Activated CD8-positive, alpha-beta memory T cell treated with anti-CD3 and anti-CD28 coated beads, Interleukin-2, amount 10 ng/mL, durations not matched to agents 7 days and 5 days (primary cell): ENCODE data around the gene KIAA0825. TPM values are rescaled to one million over a fixed set of nuclear protein-coding genes. Genes with fewer than 3 reads are reported as not detected.
"Not testable (repeated sequence)": the region's sequence is repeated elsewhere in the genome, so short reads cannot be mapped to it uniquely, and the experiment has no call there.

Source experiments
- ATAC-seq: fragments of 150-1000 bp; cut with Tn5 transposase; one replicate; pipeline ENCODE4 v1.10.0; 2021; ENCODE audit warnings: moderate library complexity
- CTCF ChIA-PET: fragments of 350-600 bp; sonication (Branson Sonifier 250); formaldehyde crosslinking; loops from one replicate; lab custom pipeline; 2021; ENCODE audit warnings: antibody characterized with exemption; lab: Charles Lee
- DNase-seq: peaks from one replicate; pipeline ENCODE4 v3.0.0-alpha.2; 2020
- H3K27ac Mint-ChIP-seq: one replicate; pipeline ENCODE4 v1.8.0; 2021; ENCODE audit warnings: mild to moderate bottlenecking, mixed read lengths
- H3K27me3 Mint-ChIP-seq: one replicate; pipeline ENCODE4 v1.8.0; 2021; ENCODE audit warnings: mixed read lengths
- H3K36me3 Mint-ChIP-seq: one replicate; pipeline ENCODE4 v1.8.0; 2021; ENCODE audit warnings: mild to moderate bottlenecking, mixed read lengths
- H3K4me1 Mint-ChIP-seq: one replicate; pipeline ENCODE4 v1.8.0; 2021; ENCODE audit warnings: mixed read lengths
- H3K4me3 Mint-ChIP-seq: one replicate; pipeline ENCODE4 v1.8.0; 2021; ENCODE audit warnings: mild to moderate bottlenecking, moderate library complexity, mixed read lengths
- H3K9me3 Mint-ChIP-seq: one replicate; pipeline ENCODE4 v1.8.0; 2022; ENCODE audit warnings: low read depth, mixed read lengths
- total RNA-seq, 2 experiments: library from RNA; stranded (reverse); gene quantifications; one replicate each; pipeline ENCODE4 v1.2.3, GENCODE V29; 2021

Gene KIAA0825
- total RNA-seq, 2 experiments from 2014 or later = 2.7 to 3.3 TPM

DNA sequence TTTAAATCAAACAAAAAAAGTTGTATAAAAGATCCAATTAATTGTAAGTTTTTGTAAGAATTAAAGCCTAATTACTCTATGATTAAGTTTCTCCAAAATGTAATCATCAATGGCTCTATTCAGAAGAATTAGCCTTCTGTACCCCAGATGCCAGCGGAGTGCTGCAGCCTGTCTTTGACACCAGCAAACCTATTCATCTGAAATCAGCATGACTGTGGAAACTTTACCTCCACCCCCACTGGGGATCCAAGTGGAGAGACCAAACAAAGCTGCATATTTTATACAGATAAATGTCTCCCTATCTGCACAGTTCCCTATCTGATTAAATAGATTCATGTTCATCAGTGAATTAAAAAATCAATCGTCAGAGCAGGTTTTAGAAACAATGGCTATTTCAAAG, 426.8 kb downstream of the KIAA0825 start:
- H3K9me3 Mint-ChIP-seq = no peaks in the 10 kb centered on the region
- H3K4me1 Mint-ChIP-seq = no peaks in the 10 kb centered on the region
- H3K4me3 Mint-ChIP-seq = no peak overlapping the region
- CTCF ChIA-PET = no interaction called here
- DNase-seq (no peak), ATAC-seq (no peak)
- H3K27me3 Mint-ChIP-seq = peaks cover 3% of the 10 kb centered on the region
- H3K36me3 Mint-ChIP-seq = no peaks in the 10 kb centered on the region
- H3K27ac Mint-ChIP-seq = no peak overlapping the region

DNA sequence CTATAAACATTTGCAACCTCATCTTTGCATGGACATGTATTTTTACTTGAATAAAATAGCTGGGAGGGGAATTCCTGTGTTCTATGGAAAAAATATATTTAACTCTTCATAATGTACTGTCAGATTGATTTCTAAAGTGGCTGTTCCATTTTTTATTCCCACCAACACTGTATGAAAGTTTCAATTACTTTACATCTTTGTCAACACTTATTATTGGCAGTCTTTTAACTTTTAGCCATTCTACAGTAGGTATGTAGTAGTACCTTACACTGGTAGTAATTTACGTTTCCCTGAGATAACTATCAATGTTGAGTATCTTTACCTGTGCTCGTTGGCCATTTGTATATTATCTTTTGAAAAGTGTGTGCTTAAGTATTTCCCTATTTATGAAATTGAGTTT, 429.7 kb downstream of the KIAA0825 start:
- no peaks in the 10 kb centered on the region for H3K4me1 Mint-ChIP-seq
- no peaks in the 10 kb centered on the region for H3K9me3 Mint-ChIP-seq
- CTCF ChIA-PET = no interaction called here
- no peaks in the 10 kb centered on the region for H3K36me3 Mint-ChIP-seq
- no peak overlapping the region for H3K4me3 Mint-ChIP-seq
- DNase-seq = no peak
- no peak for ATAC-seq
- H3K27me3 Mint-ChIP-seq = peaks cover 3% of the 10 kb centered on the region
- H3K27ac Mint-ChIP-seq = no peak overlapping the region

DNA sequence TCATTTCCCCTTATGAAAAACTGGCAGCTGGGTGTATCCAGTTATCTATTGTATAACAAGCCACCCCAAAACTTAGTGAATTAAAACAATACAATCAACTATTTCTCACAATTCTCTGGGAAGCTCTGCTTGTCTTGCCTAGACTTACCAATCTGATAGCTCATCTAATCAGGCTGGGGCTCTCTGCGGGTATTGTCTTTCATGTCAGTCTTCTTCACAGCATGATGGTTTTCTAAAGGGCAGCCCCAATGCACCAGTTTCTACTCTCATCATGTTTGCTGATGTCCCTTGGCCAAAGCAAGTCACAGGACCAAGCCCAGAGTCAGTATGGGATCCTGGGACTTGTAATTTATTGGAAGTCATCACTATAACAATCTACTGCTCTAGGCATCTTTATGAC, 433.5 kb downstream of the KIAA0825 start:
- ATAC-seq = no peak
- CTCF ChIA-PET = interaction anchor here (0.8 kb wide), 1 partner anchor 10 kb away, joined by 3 read pairs; no protein-coding TSS in a partner anchor
- no peaks in the 10 kb centered on the region for H3K9me3 Mint-ChIP-seq
- peaks cover 8% of the 10 kb centered on the region for H3K27me3 Mint-ChIP-seq
- H3K36me3 Mint-ChIP-seq = no peaks in the 10 kb centered on the region
- no peak for DNase-seq
- no peak overlapping the region for H3K4me3 Mint-ChIP-seq
- H3K4me1 Mint-ChIP-seq = peaks cover 6% of the 10 kb centered on the region
- H3K27ac Mint-ChIP-seq = no peak overlapping the region

DNA sequence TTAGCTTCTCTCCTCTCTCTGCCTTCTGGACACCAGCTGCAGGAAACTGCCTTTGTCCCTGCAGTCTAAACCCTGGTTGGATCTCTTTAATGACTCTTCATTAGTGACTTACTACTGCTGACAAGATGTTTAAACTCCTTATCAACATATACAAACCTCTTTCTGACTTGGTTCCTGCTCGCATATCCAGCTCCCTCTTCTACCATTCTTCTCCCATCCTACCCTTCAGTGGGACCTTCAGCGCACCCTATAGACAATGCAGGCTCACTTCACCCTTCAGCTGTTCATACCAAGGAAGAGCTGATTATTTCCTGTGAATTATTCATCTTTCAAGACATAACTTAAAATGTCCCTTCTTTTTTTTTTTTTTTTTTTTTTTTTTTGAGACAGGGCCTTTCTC, 436.5 kb downstream of the KIAA0825 start:
- no peaks in the 10 kb centered on the region for H3K9me3 Mint-ChIP-seq
- no peaks in the 10 kb centered on the region for H3K36me3 Mint-ChIP-seq
- no peak for DNase-seq
- H3K4me3 Mint-ChIP-seq = no peak overlapping the region
- H3K27ac Mint-ChIP-seq = no peak overlapping the region
- CTCF ChIA-PET = no interaction called here
- peaks cover 6% of the 10 kb centered on the region for H3K4me1 Mint-ChIP-seq
- no peak for ATAC-seq
- H3K27me3 Mint-ChIP-seq = peaks cover 10% of the 10 kb centered on the region

DNA sequence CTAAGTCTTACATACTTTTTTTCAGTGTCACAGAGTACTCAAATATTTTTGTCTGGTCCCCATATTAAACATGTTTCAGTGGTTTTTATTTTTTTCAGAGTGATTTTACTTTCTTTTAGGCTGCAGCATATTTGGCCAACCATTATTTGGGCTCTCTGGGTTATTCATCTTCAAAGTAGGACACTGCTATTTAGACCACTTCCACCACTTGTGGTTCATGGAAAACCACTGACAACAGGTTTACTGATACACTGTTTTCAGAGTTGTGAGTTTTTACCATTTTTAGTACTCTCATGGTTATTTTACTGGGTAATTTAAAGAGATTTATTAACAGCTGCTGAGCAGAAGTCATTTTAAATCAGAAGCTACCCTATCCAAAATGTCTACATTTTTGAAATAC, 437.6 kb downstream of the KIAA0825 start:
- CTCF ChIA-PET = no interaction called here
- H3K27ac Mint-ChIP-seq = no peak overlapping the region
- no peaks in the 10 kb centered on the region for H3K9me3 Mint-ChIP-seq
- DNase-seq (no peak), ATAC-seq (no peak)
- peaks cover 10% of the 10 kb centered on the region for H3K27me3 Mint-ChIP-seq
- H3K4me1 Mint-ChIP-seq = peaks cover 6% of the 10 kb centered on the region
- H3K36me3 Mint-ChIP-seq = no peaks in the 10 kb centered on the region
- no peak overlapping the region for H3K4me3 Mint-ChIP-seq

DNA sequence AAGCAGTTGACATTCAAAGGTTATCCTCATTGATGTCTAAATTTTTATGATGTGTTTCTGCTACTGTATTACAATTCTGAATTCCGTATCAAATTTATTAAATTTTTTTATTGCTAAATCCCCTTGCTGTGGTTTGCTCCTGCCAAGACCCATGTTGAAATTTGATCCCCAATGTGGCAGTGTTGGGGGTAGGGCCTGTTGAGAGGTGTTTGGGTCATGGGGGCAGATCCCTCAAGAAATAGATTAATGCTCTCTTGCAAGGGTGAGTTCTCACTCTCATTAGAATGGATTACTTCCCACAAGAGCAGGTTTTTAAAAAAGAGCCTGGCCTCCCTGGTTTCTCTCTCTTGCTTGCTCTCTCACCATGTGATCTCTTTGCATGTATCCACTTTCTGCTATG, 442.5 kb downstream of the KIAA0825 start:
- peaks cover 7% of the 10 kb centered on the region for H3K27me3 Mint-ChIP-seq
- no peak for DNase-seq

DNA sequence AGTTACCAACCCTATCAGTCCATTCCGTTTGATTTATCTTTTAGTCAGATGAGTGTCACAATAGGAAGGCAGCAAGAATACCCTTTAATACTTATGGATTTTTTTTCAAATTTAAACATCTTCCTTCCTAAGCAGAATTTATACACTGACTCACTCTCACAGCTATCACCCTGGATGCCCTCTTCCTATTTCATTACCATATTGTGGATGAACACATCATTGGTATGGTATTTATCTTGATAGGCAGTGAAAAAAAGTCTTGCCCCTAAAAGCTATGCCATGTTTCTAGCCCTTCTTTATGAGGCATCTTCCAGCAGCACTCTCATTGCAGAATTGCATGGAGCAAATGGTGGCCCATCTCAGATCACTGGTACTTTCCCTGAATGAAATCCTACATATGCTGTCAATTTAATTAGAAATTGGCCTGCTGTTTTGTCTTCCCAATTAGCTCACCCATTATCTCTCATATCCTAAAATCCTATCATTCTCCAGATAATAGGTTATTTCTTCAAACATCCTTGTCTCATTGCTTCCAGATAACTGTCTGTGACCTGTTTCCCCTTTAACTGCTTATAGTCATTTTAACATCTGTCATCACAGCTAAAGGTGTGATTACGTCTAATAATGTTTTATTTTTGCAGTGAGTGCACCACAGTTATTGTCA, 443.5 kb downstream of the KIAA0825 start:
- ATAC-seq = no peak
- CTCF ChIA-PET = interaction anchor here (0.5 kb wide), 1 partner anchor 670 kb away, joined by 3 read pairs; no protein-coding TSS in a partner anchor
- DNase-seq = no peak
- no peaks in the 10 kb centered on the region for H3K36me3 Mint-ChIP-seq
- H3K9me3 Mint-ChIP-seq = no peaks in the 10 kb centered on the region
- H3K27me3 Mint-ChIP-seq = peaks cover 5% of the 10 kb centered on the region
- no peak overlapping the region for H3K27ac Mint-ChIP-seq
- no peaks in the 10 kb centered on the region for H3K4me1 Mint-ChIP-seq
- H3K4me3 Mint-ChIP-seq = no peak overlapping the region

More for the DNA sequence above, 442.5 kb downstream of the KIAA0825 start:
- Mint-ChIP-seq H3K4me1 (peaks cover 4% of the 10 kb centered on the region), H3K27ac (no peak overlapping the region), H3K4me3 (no peak overlapping the region), H3K9me3 (no peaks in the 10 kb centered on the region), H3K36me3 (no peaks in the 10 kb centered on the region)
- no peak for ATAC-seq
- CTCF ChIA-PET = no interaction called here

DNA sequence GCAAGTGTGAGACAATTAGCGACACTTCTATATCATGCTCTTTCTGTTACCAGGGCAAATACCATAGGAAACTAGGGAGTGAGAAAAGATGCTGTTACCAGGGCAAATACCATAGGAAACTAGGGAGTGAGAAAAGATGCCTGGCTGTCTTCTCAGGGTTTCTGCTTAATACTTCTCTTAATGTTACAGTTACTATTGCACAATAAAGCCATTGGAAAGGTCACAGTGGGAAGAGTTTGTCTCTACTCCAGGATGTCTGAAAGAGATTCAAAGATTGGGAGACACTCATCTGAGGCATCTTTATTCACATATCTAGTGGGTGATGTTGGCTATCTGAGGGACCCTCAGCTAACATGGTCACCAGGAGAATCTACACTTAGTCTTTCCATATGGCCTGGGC, 445.3 kb downstream of the KIAA0825 start:
- Mint-ChIP-seq H3K27me3 (no peaks in the 10 kb centered on the region), H3K9me3 (no peaks in the 10 kb centered on the region), H3K36me3 (no peaks in the 10 kb centered on the region), H3K4me3 (no peak overlapping the region), H3K27ac (no peak overlapping the region), H3K4me1 (no peaks in the 10 kb centered on the region)
- ATAC-seq (no peak), DNase-seq (no peak)
- CTCF ChIA-PET = no interaction called here

DNA sequence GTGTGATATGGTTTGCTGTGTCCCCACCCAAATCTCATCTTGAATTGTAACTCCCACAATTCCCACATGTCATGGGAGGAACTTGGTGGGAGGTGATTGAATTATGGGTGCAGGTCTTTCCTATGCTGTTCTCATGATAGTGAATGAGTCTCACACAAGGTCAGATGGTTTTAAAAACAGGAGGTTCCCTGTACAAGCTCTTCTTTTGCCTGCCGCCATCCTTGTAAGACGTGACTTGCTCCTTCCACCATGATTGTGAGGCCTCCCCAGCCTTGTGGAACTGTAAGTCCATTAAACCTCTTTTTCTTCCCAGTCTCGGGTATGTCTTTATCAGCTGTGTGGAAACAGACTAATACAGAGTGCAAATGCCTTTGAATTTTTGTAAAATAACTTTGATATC, 447.3 kb downstream of the KIAA0825 start:
- H3K9me3 Mint-ChIP-seq, H3K4me1 Mint-ChIP-seq, ATAC-seq, CTCF ChIA-PET, H3K4me3 Mint-ChIP-seq, H3K27me3 Mint-ChIP-seq, H3K27ac Mint-ChIP-seq, DNase-seq, H3K36me3 Mint-ChIP-seq: not testable (repeated sequence)

DNA sequence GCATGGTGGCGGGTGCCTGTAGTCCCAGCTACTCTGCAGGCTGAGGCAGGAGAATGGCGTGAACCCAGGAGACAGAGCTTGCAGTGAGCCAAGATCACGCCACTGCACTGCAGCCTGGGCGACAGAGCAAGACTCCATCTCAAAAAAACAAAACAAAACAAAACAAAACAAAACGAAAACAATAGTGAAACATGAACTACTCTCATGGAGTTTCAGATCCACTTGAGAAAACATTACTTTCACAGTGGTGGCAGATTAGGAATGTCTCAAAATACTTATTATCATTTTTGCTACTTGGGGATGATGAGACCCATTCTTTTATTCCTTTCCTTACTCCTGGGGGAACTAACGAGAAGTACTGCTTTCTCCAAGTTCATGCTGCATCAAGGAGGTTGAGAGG, 448.2 kb downstream of the KIAA0825 start:
- H3K9me3 Mint-ChIP-seq, H3K36me3 Mint-ChIP-seq, H3K27ac Mint-ChIP-seq, H3K4me3 Mint-ChIP-seq, H3K4me1 Mint-ChIP-seq, CTCF ChIA-PET, DNase-seq, H3K27me3 Mint-ChIP-seq, ATAC-seq: not testable (repeated sequence)

DNA sequence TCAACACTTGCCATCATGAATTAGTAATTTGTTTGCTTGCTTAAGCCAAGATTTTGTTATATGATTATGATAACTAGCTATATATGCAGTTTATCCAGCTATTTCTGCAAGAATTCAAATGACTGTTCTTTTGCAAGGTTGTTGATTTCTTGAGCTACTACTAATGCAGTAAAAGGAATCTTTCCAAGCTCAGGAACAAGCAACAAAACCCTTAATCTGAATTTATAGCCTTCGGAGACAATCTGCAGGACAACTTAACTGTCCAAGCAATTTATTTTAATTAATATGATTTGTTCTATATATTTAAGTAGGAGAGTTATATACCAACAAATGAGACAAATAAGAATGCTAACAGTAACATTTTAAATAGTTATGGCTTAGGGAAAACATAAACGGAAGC, 450.3 kb downstream of the KIAA0825 start:
- H3K27me3 Mint-ChIP-seq = no peaks in the 10 kb centered on the region
- ATAC-seq = no peak

DNA sequence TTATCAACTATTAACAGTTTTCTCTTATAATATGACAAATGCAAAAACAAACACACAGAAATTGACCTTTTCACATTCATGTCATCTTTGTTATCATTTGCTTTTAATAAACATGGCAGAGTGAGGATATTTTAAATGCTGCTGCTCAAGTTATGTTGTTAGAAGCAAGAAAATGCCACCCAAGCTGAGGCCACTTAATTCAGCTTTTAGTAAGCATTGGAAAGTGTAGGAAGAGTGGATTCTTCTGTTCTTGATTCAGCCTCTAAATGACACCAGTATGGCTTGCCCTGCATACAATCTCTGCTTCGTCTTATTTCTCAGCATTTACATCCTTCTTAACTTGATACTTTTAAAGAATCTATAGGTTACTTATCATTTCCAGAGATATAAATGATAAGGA, 456.6 kb downstream of the KIAA0825 start:
- no peaks in the 10 kb centered on the region for H3K9me3 Mint-ChIP-seq
- CTCF ChIA-PET = no interaction called here
- no peaks in the 10 kb centered on the region for H3K4me1 Mint-ChIP-seq
- DNase-seq (no peak), ATAC-seq (no peak)
- H3K27ac Mint-ChIP-seq = no peak overlapping the region
- no peaks in the 10 kb centered on the region for H3K36me3 Mint-ChIP-seq
- H3K4me3 Mint-ChIP-seq = no peak overlapping the region
- H3K27me3 Mint-ChIP-seq = no peaks in the 10 kb centered on the region

More for the DNA sequence above, 450.3 kb downstream of the KIAA0825 start:
- Mint-ChIP-seq H3K27ac (no peak overlapping the region), H3K4me1 (no peaks in the 10 kb centered on the region), H3K9me3 (no peaks in the 10 kb centered on the region), H3K36me3 (no peaks in the 10 kb centered on the region), H3K4me3 (no peak overlapping the region)
- CTCF ChIA-PET = interaction anchor here (0.6 kb wide), 1 partner anchor 241 kb away, joined by 3 read pairs; no protein-coding TSS in a partner anchor
- no peak for DNase-seq

DNA sequence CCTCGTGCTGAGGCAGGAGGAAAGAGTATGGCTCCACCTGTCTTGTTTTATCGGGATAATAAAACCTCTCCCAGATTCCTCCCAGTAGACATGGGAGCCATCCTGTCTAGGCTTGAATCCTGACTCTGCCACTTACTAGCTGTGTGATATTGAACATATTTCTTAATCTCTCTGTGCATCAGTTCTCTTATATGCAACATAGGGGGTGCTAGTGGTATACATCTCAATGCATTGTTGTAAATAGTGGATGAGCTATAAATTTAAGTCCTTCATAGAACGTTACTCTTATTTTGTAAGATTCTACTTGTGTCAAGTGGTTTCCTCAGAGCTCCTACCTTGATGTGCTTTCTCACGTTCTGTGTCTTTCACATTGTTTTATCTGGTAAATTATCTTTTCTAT, 459.3 kb downstream of the KIAA0825 start:
- CTCF ChIA-PET = no interaction called here
- H3K27me3 Mint-ChIP-seq = no peaks in the 10 kb centered on the region
- no peak overlapping the region for H3K27ac Mint-ChIP-seq
- DNase-seq (no peak), ATAC-seq (no peak)
- H3K9me3 Mint-ChIP-seq = no peaks in the 10 kb centered on the region
- no peak overlapping the region for H3K4me3 Mint-ChIP-seq
- no peaks in the 10 kb centered on the region for H3K4me1 Mint-ChIP-seq
- no peaks in the 10 kb centered on the region for H3K36me3 Mint-ChIP-seq

DNA sequence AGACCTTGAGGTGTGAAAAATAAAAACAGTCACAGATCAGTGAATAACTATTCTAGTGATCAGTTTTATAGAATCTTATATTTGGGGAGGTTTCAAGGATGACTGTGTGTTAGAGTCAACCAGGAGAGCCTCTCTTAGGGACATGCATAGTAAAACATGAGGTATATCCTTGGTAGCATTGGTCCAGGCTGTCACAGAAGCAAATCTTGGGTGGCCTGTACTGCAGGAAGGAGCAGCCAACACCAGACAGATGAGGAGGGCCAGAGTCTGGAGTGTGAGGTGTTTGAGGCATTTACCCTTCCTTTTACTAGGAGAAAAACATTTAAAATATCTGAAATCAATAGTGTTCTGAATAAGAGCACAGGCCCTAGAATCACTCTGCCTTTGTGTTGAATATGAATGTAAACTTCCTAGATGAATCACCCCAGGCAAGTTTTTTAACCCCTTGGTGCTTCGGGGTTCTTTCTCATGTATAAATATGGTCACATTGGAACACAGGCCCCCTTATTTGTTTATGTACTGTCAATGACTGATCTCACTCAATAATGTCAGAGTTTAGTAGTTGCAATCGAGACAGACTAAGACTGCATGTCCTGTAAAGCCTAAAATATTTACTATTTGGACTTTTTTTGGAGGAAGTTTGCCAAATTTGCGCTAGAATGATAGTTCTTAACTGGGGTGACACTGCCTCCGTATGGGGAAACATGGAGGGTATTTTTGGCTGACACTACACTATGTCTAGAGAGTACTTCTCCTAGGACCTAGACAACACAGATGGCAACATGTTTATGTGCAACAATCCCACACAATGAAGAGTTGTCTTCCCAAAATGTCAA, 460.5 kb downstream of the KIAA0825 start:
- CTCF ChIA-PET = no interaction called here
- H3K9me3 Mint-ChIP-seq = no peaks in the 10 kb centered on the region

More for the DNA sequence above, 460.5 kb downstream of the KIAA0825 start:
- ATAC-seq = no peak
- no peak overlapping the region for H3K4me3 Mint-ChIP-seq
- no peak for DNase-seq
- no peaks in the 10 kb centered on the region for H3K27me3 Mint-ChIP-seq
- no peaks in the 10 kb centered on the region for H3K4me1 Mint-ChIP-seq
- H3K36me3 Mint-ChIP-seq = no peaks in the 10 kb centered on the region
- no peak overlapping the region for H3K27ac Mint-ChIP-seq
